Measurements from ENCODE around the gene MYCN. TPM values are rescaled to one million over a fixed set of nuclear protein-coding genes. Genes with fewer than 3 reads are reported as not detected.

Gene MYCN
- total and polyA plus RNA-seq, 4 donors = 0.16 to 1.3 TPM; not detected in 2

GRCh38 chr2:15897431-15898098 lies 42.8 kb upstream of the MYCN start:
- 88% methylated on average over 4 of the region's 4 CpGs for WGBS
- no peaks in the 10 kb centered on the region for H3K4me1 ChIP-seq (ENCODE audit: control insufficient read depth in 4 of 4, insufficient read depth in 4 of 4, low read length in 3 of 4)

GRCh38 chr2:15899327-15899612 lies 41.1 kb upstream of the MYCN start:
- no peak overlapping the region for H3K4me3 ChIP-seq (ENCODE audit: low read depth in 1 of 3, low read length in 3 of 3)
- no peaks in the 10 kb centered on the region for H3K36me3 ChIP-seq (ENCODE audit: control insufficient read depth in 4 of 4, insufficient read depth in 3 of 4, low read depth in 1 of 4, low read length in 3 of 4)
- WGBS = 96% methylated on average over 2 of the region's 2 CpGs
- no peak for DNase-seq (ENCODE audit: low spot score)
- no peak for TF ChIP-seq HNF4G (IDR thresholded peaks at IDR 0.05)
- TF ChIP-seq GABPA (IDR thresholded peaks at IDR 0.05 in 1 of 2, conservative IDR thresholded peaks at IDR 0.05 in 1 of 2) = no peak
- TF ChIP-seq FOXA2 (IDR thresholded peaks at IDR 0.05) = no peak
- H3K27me3 ChIP-seq (ENCODE audit: control insufficient read depth in 4 of 4, insufficient read depth in 4 of 4, low read length in 3 of 4) = no peaks in the 10 kb centered on the region
- no peaks in the 10 kb centered on the region for H3K4me1 ChIP-seq (ENCODE audit: control insufficient read depth in 4 of 4, insufficient read depth in 4 of 4, low read length in 3 of 4)
- no peak overlapping the region for H3K9ac ChIP-seq (ENCODE audit: low read depth in 1 of 2, low read length in 2 of 2)
- H3K9me3 ChIP-seq (ENCODE audit: control insufficient read depth in 4 of 4, low read length in 3 of 4) = peaks cover 2 to 6% (median 3%) of the 10 kb centered on the region in 4 donors
- H3K27ac ChIP-seq (ENCODE audit: low read depth in 1 of 2, low read length in 2 of 2) = no peak overlapping the region

More at GRCh38 chr2:15897431-15898098, 42.8 kb upstream of the MYCN start:
- H3K4me3 ChIP-seq (ENCODE audit: low read depth in 1 of 3, low read length in 3 of 3) = no peak overlapping the region
- no peaks in the 10 kb centered on the region for H3K36me3 ChIP-seq (ENCODE audit: control insufficient read depth in 4 of 4, insufficient read depth in 3 of 4, low read depth in 1 of 4, low read length in 3 of 4)
- H3K9ac ChIP-seq (ENCODE audit: low read depth in 1 of 2, low read length in 2 of 2) = no peak overlapping the region
- H3K27ac ChIP-seq (ENCODE audit: low read depth in 1 of 2, low read length in 2 of 2) = no peak overlapping the region
- no peak for DNase-seq (ENCODE audit: low spot score)
- no peaks in the 10 kb centered on the region for H3K27me3 ChIP-seq (ENCODE audit: control insufficient read depth in 4 of 4, insufficient read depth in 4 of 4, low read length in 3 of 4)
- H3K9me3 ChIP-seq (ENCODE audit: control insufficient read depth in 4 of 4, low read length in 3 of 4) = peaks cover 2 to 6% (median 3%) of the 10 kb centered on the region in 4 donors
- no peak for TF ChIP-seq GABPA (IDR thresholded peaks at IDR 0.05 in 1 of 2, conservative IDR thresholded peaks at IDR 0.05 in 1 of 2)
- TF ChIP-seq ATF3 (IDR thresholded peaks at IDR 0.05) = no peak
- no peak for TF ChIP-seq EGR1 (IDR thresholded peaks at IDR 0.05; ENCODE audit: low read depth in 2 of 2)
- no peak for TF ChIP-seq RXRA (IDR thresholded peaks at IDR 0.05)
- TF ChIP-seq SP1 (IDR thresholded peaks at IDR 0.05) = no peak

DNA sequence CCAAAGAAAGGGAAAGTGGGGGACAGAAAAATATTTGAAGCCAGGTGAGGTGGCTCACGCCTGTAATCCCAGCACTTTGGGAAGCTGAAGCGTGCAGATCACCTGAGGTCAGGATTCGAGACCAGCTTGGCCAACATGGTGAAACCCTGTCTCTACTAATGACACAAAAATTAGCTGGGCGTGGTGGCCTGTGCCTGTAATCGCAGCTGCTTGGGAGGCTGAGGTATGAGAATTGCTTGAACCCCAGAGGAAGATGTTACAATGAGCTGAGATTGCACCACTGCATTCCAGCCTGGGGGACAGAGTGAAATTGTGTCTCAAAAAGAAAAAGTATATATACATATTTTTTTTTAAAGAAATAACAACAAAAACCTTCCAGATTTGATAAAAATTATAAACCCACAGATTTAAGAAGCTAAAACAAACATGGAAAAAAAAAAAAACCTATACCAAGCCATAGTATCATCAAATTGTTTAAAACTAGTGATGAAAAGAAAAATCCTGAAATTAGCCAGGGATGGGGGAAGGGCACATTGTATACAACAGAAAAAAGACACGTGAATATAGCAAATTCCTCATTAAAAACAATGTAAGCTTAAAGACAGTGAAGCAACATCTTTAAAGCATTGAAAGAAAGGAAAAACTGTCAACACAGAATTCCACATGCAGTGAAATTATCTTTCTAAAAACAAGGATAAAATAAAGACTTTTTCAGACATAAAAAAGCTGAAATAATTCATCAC lies 40.4 kb upstream of the MYCN start:
- H3K4me3 ChIP-seq (ENCODE audit: low read depth in 1 of 3, low read length in 3 of 3) = no peak overlapping the region
- WGBS = 91% methylated on average over 6 of the region's 6 CpGs
- no peaks in the 10 kb centered on the region for H3K4me1 ChIP-seq (ENCODE audit: control insufficient read depth in 4 of 4, insufficient read depth in 4 of 4, low read length in 3 of 4)
- H3K36me3 ChIP-seq (ENCODE audit: control insufficient read depth in 4 of 4, insufficient read depth in 3 of 4, low read depth in 1 of 4, low read length in 3 of 4) = no peaks in the 10 kb centered on the region
- H3K27ac ChIP-seq (ENCODE audit: low read depth in 1 of 2, low read length in 2 of 2) = no peak overlapping the region
- DNase-seq (ENCODE audit: low spot score) = no peak
- no peaks in the 10 kb centered on the region for H3K27me3 ChIP-seq (ENCODE audit: control insufficient read depth in 4 of 4, insufficient read depth in 4 of 4, low read length in 3 of 4)
- no peak for TF ChIP-seq REST (IDR thresholded peaks at IDR 0.05)
- no peak for TF ChIP-seq JUND (IDR thresholded peaks at IDR 0.05)
- TF ChIP-seq, protein P1, sequence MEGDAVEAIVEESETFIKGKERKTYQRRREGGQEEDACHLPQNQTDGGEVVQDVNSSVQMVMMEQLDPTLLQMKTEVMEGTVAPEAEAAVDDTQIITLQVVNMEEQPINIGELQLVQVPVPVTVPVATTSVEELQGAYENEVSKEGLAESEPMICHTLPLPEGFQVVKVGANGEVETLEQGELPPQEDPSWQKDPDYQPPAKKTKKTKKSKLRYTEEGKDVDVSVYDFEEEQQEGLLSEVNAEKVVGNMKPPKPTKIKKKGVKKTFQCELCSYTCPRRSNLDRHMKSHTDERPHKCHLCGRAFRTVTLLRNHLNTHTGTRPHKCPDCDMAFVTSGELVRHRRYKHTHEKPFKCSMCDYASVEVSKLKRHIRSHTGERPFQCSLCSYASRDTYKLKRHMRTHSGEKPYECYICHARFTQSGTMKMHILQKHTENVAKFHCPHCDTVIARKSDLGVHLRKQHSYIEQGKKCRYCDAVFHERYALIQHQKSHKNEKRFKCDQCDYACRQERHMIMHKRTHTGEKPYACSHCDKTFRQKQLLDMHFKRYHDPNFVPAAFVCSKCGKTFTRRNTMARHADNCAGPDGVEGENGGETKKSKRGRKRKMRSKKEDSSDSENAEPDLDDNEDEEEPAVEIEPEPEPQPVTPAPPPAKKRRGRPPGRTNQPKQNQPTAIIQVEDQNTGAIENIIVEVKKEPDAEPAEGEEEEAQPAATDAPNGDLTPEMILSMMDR (IDR thresholded peaks at IDR 0.05; ENCODE audit: low read depth, low read length, missing input control) = no peak
- no peak for TF ChIP-seq EGR1 (IDR thresholded peaks at IDR 0.05; ENCODE audit: low read depth in 2 of 2)
- TF ChIP-seq MAX (IDR thresholded peaks at IDR 0.05) = no peak
- no peak for TF ChIP-seq SP1 (IDR thresholded peaks at IDR 0.05)
- TF ChIP-seq YY1 (IDR thresholded peaks at IDR 0.05) = no peak
- TF ChIP-seq, protein P2, sequence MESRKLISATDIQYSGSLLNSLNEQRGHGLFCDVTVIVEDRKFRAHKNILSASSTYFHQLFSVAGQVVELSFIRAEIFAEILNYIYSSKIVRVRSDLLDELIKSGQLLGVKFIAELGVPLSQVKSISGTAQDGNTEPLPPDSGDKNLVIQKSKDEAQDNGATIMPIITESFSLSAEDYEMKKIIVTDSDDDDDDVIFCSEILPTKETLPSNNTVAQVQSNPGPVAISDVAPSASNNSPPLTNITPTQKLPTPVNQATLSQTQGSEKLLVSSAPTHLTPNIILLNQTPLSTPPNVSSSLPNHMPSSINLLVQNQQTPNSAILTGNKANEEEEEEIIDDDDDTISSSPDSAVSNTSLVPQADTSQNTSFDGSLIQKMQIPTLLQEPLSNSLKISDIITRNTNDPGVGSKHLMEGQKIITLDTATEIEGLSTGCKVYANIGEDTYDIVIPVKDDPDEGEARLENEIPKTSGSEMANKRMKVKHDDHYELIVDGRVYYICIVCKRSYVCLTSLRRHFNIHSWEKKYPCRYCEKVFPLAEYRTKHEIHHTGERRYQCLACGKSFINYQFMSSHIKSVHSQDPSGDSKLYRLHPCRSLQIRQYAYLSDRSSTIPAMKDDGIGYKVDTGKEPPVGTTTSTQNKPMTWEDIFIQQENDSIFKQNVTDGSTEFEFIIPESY (IDR thresholded peaks at IDR 0.05) = no peak
- no peak for TF ChIP-seq HNF4G (IDR thresholded peaks at IDR 0.05)
- no peak for TF ChIP-seq NR2F2 (IDR thresholded peaks at IDR 0.05)
- no peak for TF ChIP-seq HNF4A (conservative IDR thresholded peaks at IDR 0.05)
- TF ChIP-seq RAD21 (IDR thresholded peaks at IDR 0.05) = no peak
- no peak for TF ChIP-seq RXRA (IDR thresholded peaks at IDR 0.05)
- no peak for TF ChIP-seq FOXA2 (IDR thresholded peaks at IDR 0.05)
- no peak for TF ChIP-seq ATF3 (IDR thresholded peaks at IDR 0.05)
- TF ChIP-seq GABPA (IDR thresholded peaks at IDR 0.05 in 1 of 2, conservative IDR thresholded peaks at IDR 0.05 in 1 of 2) = no peak
- TF ChIP-seq TAF1 (conservative IDR thresholded peaks at IDR 0.05) = no peak
- TF ChIP-seq FOXA1 (IDR thresholded peaks at IDR 0.05) = no peak
- peaks cover 2 to 6% (median 3%) of the 10 kb centered on the region in 4 donors for H3K9me3 ChIP-seq (ENCODE audit: control insufficient read depth in 4 of 4, low read length in 3 of 4)
- no peak overlapping the region for H3K9ac ChIP-seq (ENCODE audit: low read depth in 1 of 2, low read length in 2 of 2)
